GM21619 (cell line): ENCODE measurements around the gene IFIT1.
"Not testable (repeated sequence)": the region's sequence is repeated elsewhere in the genome, so short reads cannot be mapped to it uniquely, and the experiment has no call there.

Source experiments
- ATAC-seq: cut with Tn5 transposase; IDR thresholded peaks from one replicate; pipeline ENCODE4 v1.9.1; 2021; ENCODE audit not compliant: unreplicated experiment

IFIT1 gene

DNA sequence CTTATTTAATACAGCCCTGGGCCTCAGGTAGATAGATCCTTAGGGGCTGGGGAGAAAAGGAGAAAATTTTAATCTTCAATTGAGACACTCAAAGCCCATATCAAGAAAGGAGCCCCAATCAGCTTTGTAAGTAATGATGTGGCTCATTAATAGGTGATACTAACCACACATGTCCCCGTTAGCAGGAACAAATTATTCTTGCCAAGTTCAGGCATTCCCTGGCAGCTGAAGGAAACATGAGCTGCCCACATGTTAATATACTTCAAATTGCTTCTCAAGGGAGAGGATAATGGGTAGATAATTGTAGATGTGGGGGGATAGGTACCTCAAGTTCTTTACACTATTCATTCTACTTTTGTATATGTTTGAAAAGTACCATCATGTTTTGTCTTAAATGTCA is 36.5 kb downstream of the IFIT1 start:
- no peak for ATAC-seq

DNA sequence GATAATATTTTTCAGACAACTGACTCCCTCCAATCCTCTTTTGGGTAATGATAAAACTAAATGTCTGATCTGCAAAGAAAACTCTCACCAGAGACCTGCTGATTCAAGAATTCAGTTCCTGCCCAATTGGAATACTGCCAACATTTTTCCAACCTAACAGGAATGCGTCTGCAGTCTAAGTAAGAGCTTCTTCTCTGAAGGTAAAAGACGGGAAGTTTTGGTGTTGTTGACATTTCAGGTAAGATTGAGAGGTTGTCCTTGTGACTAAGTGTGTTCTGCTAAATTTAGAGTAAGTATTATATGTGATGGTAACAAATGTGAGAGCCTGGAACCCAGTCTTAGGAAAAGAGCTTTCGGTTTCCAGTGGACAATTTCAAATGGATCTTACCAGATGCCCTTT is 39.6 kb downstream of the IFIT1 start:
- no peak for ATAC-seq

DNA sequence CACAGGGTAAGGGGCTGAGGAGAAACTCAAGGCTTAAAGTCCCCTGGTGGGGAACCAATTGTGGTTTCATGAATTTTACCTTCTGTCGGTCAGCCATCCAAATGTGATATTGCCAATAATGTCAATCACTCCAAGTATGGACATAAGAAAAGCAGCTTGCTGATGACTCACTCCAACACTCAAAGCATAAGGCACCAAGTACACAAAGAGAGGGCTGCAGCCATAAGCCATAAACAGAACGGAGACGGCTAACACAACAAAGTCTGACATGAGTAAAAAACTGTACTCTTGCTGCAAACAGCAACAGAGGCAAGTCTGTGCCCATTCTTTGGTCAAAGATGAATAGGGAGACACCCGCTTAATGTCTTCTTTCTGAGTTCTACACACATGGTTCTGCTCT is 46.1 kb downstream of the IFIT1 start:
- ATAC-seq, result no peak

DNA sequence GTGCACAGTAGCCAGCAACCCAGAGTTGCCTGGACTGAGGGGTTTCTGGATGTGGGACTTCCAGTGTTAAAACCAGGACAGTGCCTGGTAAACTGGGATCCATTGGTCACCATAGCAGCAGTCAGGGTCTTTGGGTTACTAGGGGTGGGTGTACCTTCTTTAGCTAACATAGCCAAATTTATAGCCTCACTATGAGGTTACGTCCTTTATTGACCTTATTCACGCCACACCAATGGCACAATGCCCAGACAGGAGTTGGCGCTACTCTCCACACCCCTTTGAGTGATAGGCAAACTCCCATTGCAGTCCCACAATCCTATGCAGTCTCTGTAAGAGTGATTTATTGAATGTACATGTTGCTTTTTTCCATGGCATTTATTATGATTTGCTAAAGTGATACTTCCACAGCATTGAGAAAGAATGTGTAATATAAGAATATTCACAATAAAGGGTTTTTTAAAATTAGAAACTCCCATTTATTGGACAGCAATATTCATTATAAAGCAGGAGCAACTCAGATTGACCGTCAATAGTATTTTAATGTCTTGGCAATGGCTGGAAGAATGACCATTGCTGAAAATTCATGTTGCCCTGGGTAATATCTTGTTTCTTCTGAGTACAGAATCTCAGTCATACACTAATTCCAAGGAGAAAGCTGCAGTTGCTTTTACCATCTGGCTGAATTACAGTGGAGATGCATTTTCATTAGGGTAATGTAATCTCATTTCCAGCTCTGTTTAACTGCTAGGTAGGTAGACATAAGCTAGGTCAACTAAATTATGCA is 48.0 kb downstream of the IFIT1 start:
- ATAC-seq, result no peak

DNA sequence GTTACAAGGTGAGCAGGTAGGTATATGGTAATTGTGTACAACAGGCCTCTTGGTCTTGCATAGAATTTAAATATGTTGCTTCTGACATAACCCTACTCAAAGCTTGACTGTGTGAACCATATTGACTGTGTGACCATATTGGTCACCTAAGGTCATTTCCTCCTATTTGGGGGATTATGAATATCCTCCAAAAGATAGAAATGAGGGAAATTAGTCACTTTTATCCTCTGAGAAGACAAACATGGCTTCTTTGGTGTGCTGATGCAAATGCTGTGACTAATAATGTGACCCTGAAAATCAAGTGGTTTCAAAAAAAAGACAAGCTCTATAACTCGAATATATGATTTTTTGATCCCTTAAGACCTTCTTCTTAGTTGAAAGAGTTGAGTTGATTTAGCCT is 49.9 kb downstream of the IFIT1 start:
- no peak for ATAC-seq

DNA sequence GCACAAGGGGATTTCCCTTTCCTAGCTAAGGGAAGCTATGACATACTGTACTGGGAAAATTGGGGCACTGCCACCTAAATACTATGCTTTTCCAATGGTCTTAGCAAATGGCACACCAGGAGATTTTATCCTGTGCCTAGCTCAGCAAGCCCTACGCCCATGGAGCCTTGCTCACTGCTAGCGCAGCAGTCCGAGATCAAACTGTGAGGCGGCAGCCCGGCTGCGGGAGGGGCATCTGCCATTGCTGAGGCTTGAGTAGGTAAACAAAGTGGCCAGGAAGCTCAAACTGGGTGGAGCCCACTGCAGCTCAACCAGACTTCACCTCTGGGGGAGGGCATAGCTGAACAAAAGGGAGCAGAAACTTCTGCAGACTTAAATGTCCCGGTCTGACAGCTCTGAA is 52.4 kb downstream of the IFIT1 start:
- ATAC-seq, result not testable (repeated sequence)

GRCh38 chr10:89450901-89451300 is 58.5 kb downstream of the IFIT1 start:
- no peak for ATAC-seq

DNA sequence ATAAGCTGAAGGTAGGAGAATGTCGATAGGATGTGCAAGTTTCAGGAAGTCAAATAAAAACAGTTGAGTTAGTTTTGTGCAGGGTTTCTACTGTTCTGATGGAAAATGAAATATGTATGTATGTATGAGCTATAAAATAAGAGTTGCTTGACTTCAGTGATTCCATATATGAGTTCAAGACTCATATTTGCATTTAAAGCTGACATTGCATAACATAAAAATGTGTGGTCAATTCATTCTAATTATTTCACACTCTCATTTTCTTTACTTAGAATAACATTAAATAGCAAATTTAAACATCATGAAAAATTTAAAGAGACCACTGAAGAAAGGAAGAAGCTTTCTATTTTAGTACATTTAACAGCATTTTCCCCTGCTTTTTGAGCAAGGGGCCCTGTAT is 59.8 kb downstream of the IFIT1 start:
- ATAC-seq, result no peak

GRCh38 chr10:89454561-89455347 is 62.3 kb downstream of the IFIT1 start:
- no peak for ATAC-seq
